PC-3 (cell line): ENCODE measurements around the gene CDH13.

Experiments used
- CTCF ChIP-seq: fragments of 300-600 bp; sonication (generic); conservative IDR thresholded peaks from 2 replicates; pipeline ENCODE4 v1.5.1; 2017; ENCODE audit warnings: antibody characterized with exemption, low read depth, mild to moderate bottlenecking, low read length
- EZH2phosphoT487 ChIP-seq: fragments of 300-600 bp; sonication (generic); IDR thresholded peaks from 2 replicates; pipeline ENCODE4 v1.6.1; 2018; ENCODE audit warnings: mild to moderate bottlenecking, antibody characterized with exemption, low read length, borderline replicate concordance

DNA sequence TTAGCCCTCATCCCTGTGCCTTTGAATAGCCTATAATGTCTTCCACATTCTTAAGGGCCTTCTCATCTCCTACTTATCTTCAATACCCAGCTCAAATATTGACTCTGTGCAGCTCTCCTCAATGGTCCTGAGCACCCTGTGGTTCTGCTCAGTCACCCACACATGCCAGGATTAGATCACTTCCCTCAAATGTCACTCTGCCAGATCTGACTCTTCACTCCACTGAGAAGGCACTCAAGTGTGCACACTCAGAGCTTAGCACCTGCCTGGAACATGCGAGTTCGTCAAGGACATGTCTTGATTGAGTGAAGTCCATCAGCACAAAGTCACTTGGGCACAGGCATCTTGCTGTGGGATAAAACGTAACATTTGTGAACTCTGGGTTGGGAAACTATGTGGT is 404.8 kb downstream of the CDH13 start:
- no peak for TF ChIP-seq CTCF
- no peak for TF ChIP-seq EZH2phosphoT487
